Measurements from ENCODE around the gene FBXO33.
A peak's percentile ranks its signal among the peaks of the same experiment; 100 is the strongest.
"Not testable (repeated sequence)": the region's sequence is repeated elsewhere in the genome, so short reads cannot be mapped to it uniquely, and the experiment has no call there.

The FBXO33 gene

DNA sequence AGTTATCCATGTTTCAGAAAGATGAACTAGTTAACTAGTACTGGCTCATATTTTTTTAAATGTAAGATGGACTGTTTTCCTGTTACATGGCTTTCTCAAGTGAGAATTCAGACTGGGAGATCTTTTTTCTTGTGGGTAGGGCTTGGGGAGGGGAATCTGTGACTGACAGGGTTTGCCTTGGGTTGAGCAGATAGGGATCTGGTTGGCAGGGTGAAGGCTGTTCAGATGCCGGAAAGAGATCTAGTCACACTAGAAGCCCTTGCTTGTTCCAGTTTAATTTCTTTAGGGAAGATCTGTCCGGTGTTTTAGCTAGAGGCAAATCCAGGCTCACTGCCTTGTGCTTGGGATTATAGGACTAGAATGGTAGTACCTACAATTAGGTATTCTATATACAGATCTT, 63.2 kb downstream of the FBXO33 start:
- DNase-seq (ENCODE audit: low spot score): no peak

DNA sequence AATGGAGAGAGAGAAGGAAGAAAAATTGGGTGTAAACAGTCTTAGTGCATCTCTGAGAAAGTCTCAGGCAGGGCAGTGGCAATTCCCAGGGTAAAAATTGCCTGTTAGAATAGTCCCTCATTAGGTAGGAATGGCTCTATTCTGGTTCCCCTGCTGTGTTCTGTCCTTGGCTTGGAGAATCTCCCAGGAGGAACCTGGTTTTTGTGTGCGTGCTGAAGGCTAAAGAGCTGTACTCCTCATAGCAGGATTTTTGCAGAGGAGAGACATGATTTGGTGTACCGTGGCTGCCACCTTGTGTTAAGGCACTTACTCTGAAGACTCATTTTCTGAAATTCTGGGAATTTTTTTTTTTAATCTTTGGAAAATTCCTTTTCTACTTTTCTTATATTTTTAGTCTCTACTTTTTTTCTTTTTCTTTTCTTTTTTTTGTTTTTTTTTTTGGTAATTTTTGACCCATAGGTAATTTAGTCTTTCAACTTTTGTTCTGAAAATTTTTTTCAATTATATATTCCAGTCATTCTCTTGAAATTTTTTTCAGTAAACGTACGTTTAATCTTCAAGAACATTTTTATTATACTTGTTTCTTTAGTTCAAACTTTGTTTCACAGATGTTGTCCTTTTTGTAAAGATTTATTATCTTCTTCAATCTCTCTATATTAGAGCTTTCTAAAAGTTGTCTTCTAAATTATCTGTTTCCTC, 63.8 kb downstream of the FBXO33 start:
- peak; percentile 38 for DNase-seq (ENCODE audit: low spot score)

DNA sequence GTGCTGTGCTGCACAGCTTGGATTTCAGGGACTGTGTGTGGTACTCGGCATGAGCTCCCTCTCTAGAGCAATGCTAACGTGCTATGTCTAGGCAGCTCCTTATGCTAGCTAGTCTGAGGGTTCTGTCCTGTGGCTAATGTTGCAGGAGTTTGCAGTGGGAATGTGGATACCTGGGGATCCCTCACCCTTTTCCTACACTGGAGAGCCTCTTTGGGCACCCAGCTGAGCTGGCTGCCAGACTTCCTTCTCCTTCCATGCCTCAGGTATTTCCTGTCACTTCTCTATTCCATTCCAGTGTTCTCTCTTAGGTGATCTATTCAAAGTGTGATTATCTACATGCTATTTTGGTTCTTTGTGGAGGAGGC, 64.9 kb downstream of the FBXO33 start:
- DNase-seq (ENCODE audit: low spot score): no peak

DNA sequence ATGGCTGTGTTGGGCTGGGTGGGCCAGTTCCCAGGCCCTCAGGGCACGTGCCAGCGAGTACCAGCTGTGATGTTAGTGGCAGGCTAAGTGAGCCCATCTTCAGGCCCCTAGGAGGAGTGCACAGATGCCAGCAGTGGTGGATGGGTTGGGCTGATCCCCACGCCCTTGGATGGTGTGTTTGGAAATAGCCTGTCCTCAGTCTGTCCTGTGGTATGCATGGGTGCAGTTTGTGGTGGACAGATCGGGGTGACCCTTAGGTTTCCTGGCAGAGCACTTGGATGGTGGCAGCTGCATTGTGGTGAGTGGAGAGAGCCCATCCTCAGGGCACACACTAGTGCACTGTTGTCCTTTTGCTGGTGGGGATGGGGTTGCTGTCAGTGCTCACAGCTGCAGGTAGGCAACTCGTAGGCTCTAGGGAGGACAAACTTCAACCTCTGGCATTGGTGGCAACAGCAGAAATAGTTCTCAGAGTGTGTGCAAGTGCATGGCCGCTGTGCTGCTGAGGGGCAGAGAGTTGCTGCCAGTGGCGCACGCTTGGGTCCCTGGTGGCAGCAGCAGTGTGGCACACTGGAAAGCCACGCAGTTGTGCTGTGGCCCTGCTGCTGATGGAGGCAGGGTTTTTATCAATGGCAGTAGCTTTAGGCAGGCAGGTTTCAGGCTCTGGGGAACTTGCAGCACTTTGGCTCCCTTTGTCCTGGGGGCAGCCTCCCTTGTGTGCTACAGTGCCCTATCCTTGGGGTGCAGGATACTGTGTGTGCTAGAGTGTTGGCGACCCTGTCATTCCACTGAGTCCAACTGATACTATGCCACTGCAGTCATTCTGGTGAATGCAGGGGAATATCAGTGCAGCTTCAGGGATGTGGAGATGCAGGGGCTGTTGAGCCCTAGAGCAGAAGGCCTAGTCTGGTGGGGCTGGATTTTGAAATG, 65.5 kb downstream of the FBXO33 start:
- DNase-seq (ENCODE audit: low spot score): no peak

DNA sequence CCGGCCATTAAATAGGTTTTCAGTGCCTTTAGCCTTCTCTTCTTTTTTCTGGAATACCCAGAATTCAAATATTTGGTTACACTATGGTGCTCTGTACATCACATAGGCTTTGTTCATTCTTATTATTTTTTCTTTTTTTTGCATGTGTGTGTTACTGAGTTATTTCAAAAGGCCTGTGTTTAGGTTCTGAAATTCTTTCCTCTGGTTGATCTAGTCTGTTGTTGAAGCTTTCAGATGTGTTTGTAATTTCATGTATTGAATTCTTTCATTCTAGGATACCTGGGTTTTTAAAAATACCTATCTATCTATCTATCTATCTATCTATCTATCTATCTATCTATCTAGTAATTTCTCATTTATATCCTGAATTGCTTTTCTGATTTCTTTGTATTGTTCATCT, 66.9 kb downstream of the FBXO33 start:
- DNase-seq (ENCODE audit: low spot score): no peak

DNA sequence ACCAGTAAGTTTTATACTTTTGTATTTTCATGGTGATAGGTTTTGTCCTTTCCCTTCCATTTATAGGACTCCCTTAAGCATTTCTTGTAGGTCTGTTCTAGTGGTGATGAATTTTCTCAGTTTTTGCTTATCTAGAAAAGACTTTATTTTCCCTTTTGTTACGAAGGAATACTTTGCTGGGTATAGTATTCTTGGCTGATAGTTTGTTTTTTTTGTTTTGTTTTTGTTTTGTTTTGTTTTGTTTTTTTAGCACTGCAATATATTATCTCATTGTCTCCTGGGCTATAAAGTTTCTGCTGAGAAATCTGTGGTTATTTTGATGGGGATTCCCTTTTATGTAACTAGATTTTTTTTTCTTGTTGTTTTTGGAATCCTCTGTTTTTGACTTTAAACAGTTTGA, 67.7 kb downstream of the FBXO33 start:
- DNase-seq (ENCODE audit: low spot score): no peak

DNA sequence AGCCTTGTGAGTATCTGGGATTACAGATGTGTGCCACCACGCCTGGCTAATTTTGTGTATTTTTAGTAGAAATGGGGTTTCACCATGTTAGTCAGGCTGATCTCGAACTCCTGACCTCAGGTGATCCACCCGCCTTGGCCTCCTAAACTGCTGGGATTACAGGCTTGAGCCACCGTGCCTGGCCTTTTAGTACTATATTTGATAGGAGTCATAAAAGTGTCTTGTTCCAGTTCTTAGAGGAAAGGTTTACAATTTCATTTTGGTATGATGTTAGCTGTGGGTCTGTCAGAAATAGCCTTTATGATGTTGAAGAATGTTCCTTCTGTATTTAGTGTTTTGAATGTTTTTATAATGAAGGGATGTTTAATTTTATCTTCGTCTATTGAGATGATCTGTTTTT, 70.7 kb downstream of the FBXO33 start:
- not testable (repeated sequence) for DNase-seq (ENCODE audit: low spot score)

DNA sequence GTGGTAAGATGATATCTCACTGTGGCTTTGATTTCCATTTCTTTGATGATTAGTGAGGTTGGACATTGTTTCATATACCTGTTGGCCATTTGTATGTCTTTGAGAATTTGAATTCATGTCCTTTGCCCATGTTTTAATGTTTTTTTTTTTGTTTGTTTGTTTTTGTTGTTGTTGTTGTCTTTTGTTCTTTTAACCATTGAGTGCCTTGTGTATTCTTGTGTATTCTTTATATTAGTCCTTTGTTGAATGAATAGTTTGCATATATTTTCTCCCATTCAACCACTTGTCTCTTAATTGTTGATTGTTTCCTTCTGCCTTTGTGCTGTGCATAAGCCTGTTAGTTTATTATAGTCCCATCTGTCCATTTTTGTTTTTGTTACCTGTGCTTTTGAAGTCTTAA, 71.9 kb downstream of the FBXO33 start:
- DNase-seq (ENCODE audit: low spot score): no peak

DNA sequence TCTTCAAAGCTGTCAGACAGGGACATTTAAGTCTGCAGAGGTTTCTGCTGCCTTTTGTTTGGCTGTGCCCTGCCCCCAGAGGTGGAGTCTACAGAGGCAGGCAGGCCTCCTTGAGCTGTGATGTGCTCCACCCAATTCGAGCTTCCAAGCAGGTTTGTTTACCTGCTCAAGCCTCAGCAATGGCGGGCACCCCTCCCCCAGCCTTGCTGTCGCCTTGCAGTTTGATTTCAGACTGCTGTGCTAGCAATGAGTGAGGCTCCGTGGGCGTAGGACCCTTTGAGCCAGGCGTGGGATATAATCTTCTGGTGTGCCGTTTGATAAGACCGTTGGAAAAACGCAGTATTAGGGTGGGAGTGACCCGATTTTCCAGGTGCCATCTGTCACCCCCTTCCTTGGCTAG, 73.2 kb downstream of the FBXO33 start:
- not testable (repeated sequence) for DNase-seq (ENCODE audit: low spot score)

DNA sequence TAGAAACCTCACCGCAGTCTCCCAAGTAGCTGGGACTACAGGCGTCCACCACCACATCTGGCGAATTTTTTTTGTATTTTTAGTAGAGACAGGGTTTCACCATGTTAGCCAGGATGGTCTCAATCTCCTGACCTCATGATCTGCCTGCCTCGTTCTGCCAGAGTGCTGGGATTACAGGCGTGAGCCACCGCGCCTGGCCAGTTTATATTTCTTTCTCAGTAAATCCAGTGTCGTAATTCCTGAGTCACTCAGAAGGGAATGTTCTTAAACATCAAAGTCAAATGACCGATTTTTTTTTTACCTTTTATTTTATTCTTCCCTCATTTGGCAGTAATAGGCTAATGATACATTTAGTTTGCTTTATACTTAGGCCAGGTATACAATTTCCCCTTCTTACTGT, 80.5 kb downstream of the FBXO33 start:
- DNase-seq (ENCODE audit: low spot score): no peak

DNA sequence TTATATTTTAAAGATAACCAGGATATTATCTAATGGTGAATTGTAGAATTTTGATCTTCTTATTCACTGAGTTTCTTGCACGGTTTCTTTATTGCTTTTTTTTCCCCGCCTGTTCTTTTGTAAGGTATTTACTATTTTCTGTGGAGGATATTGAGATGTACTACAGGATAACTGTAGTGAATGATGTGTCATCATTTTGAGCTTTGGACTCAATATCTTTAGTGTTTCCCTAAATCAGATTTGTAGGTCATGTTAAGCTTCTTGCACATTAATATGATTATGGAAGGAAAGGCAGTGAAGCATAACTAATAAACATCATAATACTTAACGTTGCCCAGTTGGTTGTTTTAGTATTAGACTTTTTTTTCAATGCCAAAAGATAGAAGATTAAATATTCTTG, 81.4 kb downstream of the FBXO33 start:
- DNase-seq (ENCODE audit: low spot score): no peak
